K562 (cell line): ENCODE results near the gene DBX1. TPM values are rescaled to one million over a fixed set of nuclear protein-coding genes. Genes with fewer than 3 reads are reported as not detected.

Source experiments
- ARID1B ChIP-seq: fragments of 450-650 bp; IDR thresholded peaks from 2 replicates; pipeline ENCODE4 v1.6.1; 2016; ENCODE audit warnings: antibody characterized with exemption, mild to moderate bottlenecking, inconsistent platforms
- CREB1 ChIP-seq, 2 experiments: sonication (generic) in 1 of 2; formaldehyde crosslinking in 1 of 2; IDR thresholded peaks; 2 replicates each; pipeline versions ENCODE4 v1.6.1 to v1.8.0; 2012 to 2022; ENCODE audit warnings: inconsistent platforms in 1 of 2, mild to moderate bottlenecking in 1 of 2, missing genetic modification reagents in 1 of 2, moderate library complexity in 1 of 2
- EP300 ChIP-seq: IDR thresholded peaks from 2 replicates; pipeline ENCODE4 v1.6.1; 2012; ENCODE audit warnings: low read length, improper control_type of control experiment
- FUS ChIP-seq: fragments of 200-400 bp; formaldehyde crosslinking; optimal IDR thresholded peaks from 2 replicates; pipeline ENCODE3; 2017; ENCODE audit warnings: low read depth, low read length
- GABPB1 ChIP-seq: sonication (generic); formaldehyde crosslinking; IDR thresholded peaks from 2 replicates; pipeline ENCODE4 v1.8.0; 2022; ENCODE audit warnings: mild to moderate bottlenecking, missing genetic modification reagents
- HIVEP1 ChIP-seq: fragments of 250-450 bp; sonication (Bioruptor Pico); IDR thresholded peaks from 2 replicates; pipeline ENCODE4 v1.4.0; 2020; ENCODE audit warnings: mild to moderate bottlenecking
- JUNB ChIP-seq: fragments of 450-650 bp; formaldehyde crosslinking; conservative IDR thresholded peaks from 2 replicates; pipeline ENCODE4 v1.4.0; 2020; ENCODE audit warnings: mild to moderate bottlenecking
- MAZ ChIP-seq, 2 experiments: fragments of 450-650 bp in 1 of 2; sonication (generic) in 1 of 2; formaldehyde crosslinking; IDR thresholded peaks in 1 of 2; conservative IDR thresholded peaks in 1 of 2; 2 replicates each; pipeline versions ENCODE4 v1.4.0 to v1.5.0; 2020; ENCODE audit warnings: mild to moderate bottlenecking in 1 of 2, missing genetic modification reagents in 1 of 2
- MIER1 ChIP-seq: fragments of 450-650 bp; IDR thresholded peaks from 2 replicates; pipeline ENCODE4 v1.6.1; 2016; ENCODE audit warnings: antibody characterized with exemption, mild to moderate bottlenecking, low read depth
- RAD51 ChIP-seq: fragments of 450-650 bp; IDR thresholded peaks from 2 replicates; pipeline ENCODE4 v1.7.1; 2016; ENCODE audit warnings: low read depth, mild to moderate bottlenecking, borderline replicate concordance
- ZNF253 ChIP-seq: fragments of 250-450 bp; sonication (Bioruptor Pico); conservative IDR thresholded peaks from 2 replicates; pipeline ENCODE4 v1.6.1; 2021; ENCODE audit warnings: mild to moderate bottlenecking
- ZNF655 ChIP-seq: fragments of 250-450 bp; sonication (Bioruptor Pico); IDR thresholded peaks from 2 replicates; pipeline ENCODE4 v1.5.0; 2021
- polyA plus RNA-seq, 8 experiments: library from polyadenylated mRNA; depleted of rRNA in 4 of 8; stranded (reverse) in 5 of 8; unstranded in 3 of 8; fragments of >200 nt; fragmentation: Nextera tagmentation in 2 of 8; fragmentation: Illumina TruSeq in 1 of 8; extraction: Ambion mirVana in 2 of 8; extraction: Trizol in 1 of 8; gene quantifications; 2 replicates each; pipeline versions ENCODE4 v1.2.1 to v1.2.3, GENCODE V29; 2011 to 2014; ENCODE audit warnings: inconsistent platforms in 1 of 8, missing spikeins in 1 of 8
- total RNA-seq, 7 experiments: library from RNA; depleted of rRNA in 6 of 7; stranded (reverse); fragments of >200 nt in 6 of 7; fragmentation: Illumina TruSeq in 2 of 7; extraction: Trizol in 2 of 7; gene quantifications; 2 replicates each; pipeline versions ENCODE4 v1.2.1 to v1.2.3, GENCODE V29; 2011 to 2021; ENCODE audit warnings: low replicate concordance in 1 of 7
- TF ChIP-seq, protein P1 (sequence below), 2 experiments: fragments of 450-650 bp; conservative IDR thresholded peaks; 2 replicates each; pipeline ENCODE4 v1.6.1; 2017; ENCODE audit warnings: mild to moderate bottlenecking in 2 of 2, moderate library complexity in 2 of 2
- TF ChIP-seq, protein P2 (sequence below): sonication (generic); formaldehyde crosslinking; IDR thresholded peaks from 2 replicates; pipeline ENCODE4 v1.9.0; 2022; ENCODE audit warnings: mild to moderate bottlenecking, missing genetic modification reagents

DBX1 gene
- total and polyA plus RNA-seq, 9 of the 15 experiments (the other 6 are each of a cell fraction or from before 2014, with no cell fraction given), result not detected

DNA sequence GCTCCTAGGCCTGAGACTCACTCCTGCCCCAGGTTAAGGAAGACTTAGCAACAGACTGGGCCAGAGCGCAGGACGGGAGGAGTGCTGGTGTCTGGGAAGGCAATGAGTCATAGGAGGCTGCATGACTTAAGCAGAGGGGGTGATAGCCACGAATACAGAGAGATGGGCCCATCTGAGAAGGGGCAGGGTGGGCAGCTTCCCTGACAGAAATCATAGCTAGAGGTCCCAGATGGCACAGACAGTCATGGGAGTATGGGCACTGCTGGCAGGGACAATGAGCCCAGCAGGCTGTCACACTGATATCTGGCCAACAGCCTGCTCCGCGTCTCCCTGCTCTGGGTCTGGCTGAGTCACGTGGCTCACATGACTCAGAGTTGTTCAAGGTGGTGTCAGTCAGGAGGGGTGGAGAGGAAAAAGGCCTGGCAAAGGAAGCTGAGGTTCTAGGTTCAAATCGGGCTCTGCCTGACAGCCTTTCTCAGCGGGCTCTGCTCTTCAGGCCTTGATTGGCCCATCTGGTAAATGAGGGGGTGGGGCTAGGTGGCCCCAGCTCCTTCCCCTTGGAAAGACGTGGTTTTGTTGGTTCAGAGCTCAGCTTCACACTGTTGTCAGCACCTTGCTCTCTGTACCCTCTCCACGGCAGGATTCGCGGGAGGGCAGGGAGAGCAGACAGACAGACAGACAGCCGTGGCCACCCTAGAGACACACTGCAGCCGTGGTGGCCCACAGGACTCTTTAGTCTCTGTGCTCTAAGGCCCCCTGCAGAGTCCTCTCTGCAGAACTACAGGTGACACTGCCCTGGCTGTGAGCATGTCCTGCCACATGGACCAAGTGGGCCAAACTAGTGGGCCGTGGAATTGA, 47.8 kb downstream of the DBX1 start (continued):
- TF ChIP-seq HIVEP1 (CRISPR knock-in tag) (no peak), GABPB1 (CRISPR knock-in tag) (no peak; the same call in 1 of the 2 replicates), MIER1 (no peak), EP300 (no peak; the same call in 1 of the 2 replicates), FUS (no peak), ZNF253 (CRISPR knock-in tag) (no peak), CREB1 (IDR thresholded peaks at IDR 0.05) (no peak; the same call in 1 of the 2 replicates), CREB1 (CRISPR knock-in tag; IDR thresholded peaks at IDR 0.05) (peak; percentile 35; the same call in 1 of the 2 replicates), RAD51 (peak; percentile 95), MAZ (CRISPR knock-in tag; conservative IDR thresholded peaks at IDR 0.05 in 1 of 2, IDR thresholded peaks at IDR 0.05 in 1 of 2) (peak in 1 of 2 experiments; percentile 77; a peak in 3 of 4 replicates), ARID1B (peak; percentile 89), JUNB (CRISPR knock-in tag) (0 out of 2 replicates have a peak, but pooled peaks have one; percentile 38), ZNF655 (CRISPR knock-in tag) (no peak)
- TF ChIP-seq, protein P1, sequence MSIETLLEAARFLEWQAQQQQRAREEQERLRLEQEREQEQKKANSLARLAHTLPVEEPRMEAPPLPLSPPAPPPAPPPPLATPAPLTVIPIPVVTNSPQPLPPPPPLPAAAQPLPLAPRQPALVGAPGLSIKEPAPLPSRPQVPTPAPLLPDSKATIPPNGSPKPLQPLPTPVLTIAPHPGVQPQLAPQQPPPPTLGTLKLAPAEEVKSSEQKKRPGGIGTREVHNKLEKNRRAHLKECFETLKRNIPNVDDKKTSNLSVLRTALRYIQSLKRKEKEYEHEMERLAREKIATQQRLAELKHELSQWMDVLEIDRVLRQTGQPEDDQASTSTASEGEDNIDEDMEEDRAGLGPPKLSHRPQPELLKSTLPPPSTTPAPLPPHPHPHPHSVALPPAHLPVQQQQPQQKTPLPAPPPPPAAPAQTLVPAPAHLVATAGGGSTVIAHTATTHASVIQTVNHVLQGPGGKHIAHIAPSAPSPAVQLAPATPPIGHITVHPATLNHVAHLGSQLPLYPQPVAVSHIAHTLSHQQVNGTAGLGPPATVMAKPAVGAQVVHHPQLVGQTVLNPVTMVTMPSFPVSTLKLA (conservative IDR thresholded peaks at IDR 0.05), result peak; percentile 81
- TF ChIP-seq, protein P2, sequence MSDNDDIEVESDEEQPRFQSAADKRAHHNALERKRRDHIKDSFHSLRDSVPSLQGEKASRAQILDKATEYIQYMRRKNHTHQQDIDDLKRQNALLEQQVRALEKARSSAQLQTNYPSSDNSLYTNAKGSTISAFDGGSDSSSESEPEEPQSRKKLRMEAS (CRISPR knock-in tag), result peak; percentile 91
